NT2/D1 (cell line): ENCODE measurements around the gene NHLH1.

ENCODE experiments used
- SUZ12 ChIP-seq: IDR thresholded peaks from 2 replicates; pipeline ENCODE4 v1.6.1; 2011; ENCODE audit not compliant: insufficient read length, insufficient read depth; ENCODE audit errors: extremely low read depth
- YY1 ChIP-seq: IDR thresholded peaks from 2 replicates; pipeline ENCODE4 v1.6.1; 2011; ENCODE audit not compliant: insufficient read length, insufficient read depth

- TF ChIP-seq SUZ12, result no peak
- no peak for TF ChIP-seq YY1
Observed at GRCh38 chr1:160344241-160344640, 22.6 kb upstream of the NHLH1 start.
